ENCODE measurements around the gene MSMO1.

The MSMO1 gene

GRCh38 chr4:165343353-165344191, 16.1 kb downstream of the MSMO1 start:
- TF ChIP-seq POLR2AphosphoS5 (IDR thresholded peaks at IDR 0.05; ENCODE audit: borderline replicate concordance, low read depth, low read length) (no peak; the same call in 1 of the 2 replicates), FOXP2 (optimal IDR thresholded peaks at IDR 0.05; ENCODE audit: control extremely low read depth, extremely low read length, insufficient read depth) (no peak), EZH2 (IDR thresholded peaks at IDR 0.05) (no peak)
- no peaks in the 10 kb centered on the region for H3K9me3 ChIP-seq (ENCODE audit: low read depth, low read length)
- H3K36me3 ChIP-seq (ENCODE audit: insufficient read depth, low read length), result peaks cover 53% of the 10 kb centered on the region
- peak overlapping the region; percentile 52; the same call in 1 of the 2 replicates for H3K27ac ChIP-seq
- no peak overlapping the region for H3K4me3 ChIP-seq
- DNase-seq (ENCODE audit: low read depth, low spot score), result no peak
- H3K9ac ChIP-seq (ENCODE audit: insufficient read length), result no peak overlapping the region

GRCh38 chr4:165345666-165346417, 18.4 kb downstream of the MSMO1 start:
- Histone ChIP-seq H3K4me3 (no peak overlapping the region), H3K36me3 (ENCODE audit: insufficient read depth, low read length) (peaks cover 31% of the 10 kb centered on the region), H3K27ac (peak overlapping the region; percentile 39; the same call in 1 of the 2 replicates), H3K9ac (ENCODE audit: insufficient read length) (no peak overlapping the region), H3K9me3 (ENCODE audit: low read depth, low read length) (no peaks in the 10 kb centered on the region)
- DNase-seq (ENCODE audit: low read depth, low spot score), result no peak
- TF ChIP-seq FOXP2 (optimal IDR thresholded peaks at IDR 0.05; ENCODE audit: control extremely low read depth, extremely low read length, insufficient read depth), result no peak
- no peak for TF ChIP-seq EZH2 (IDR thresholded peaks at IDR 0.05)
- TF ChIP-seq POLR2AphosphoS5 (IDR thresholded peaks at IDR 0.05; ENCODE audit: borderline replicate concordance, low read depth, low read length), result no peak

- no peak for DNase-seq (ENCODE audit: low read depth, low spot score)
- Histone ChIP-seq H3K9ac (ENCODE audit: insufficient read length) (no peak overlapping the region), H3K36me3 (ENCODE audit: insufficient read depth, low read length) (peaks cover 11% of the 10 kb centered on the region), H3K27ac (no peak overlapping the region), H3K4me3 (no peak overlapping the region), H3K9me3 (ENCODE audit: low read depth, low read length) (no peaks in the 10 kb centered on the region)
- no peak for TF ChIP-seq FOXP2 (optimal IDR thresholded peaks at IDR 0.05; ENCODE audit: control extremely low read depth, extremely low read length, insufficient read depth)
- no peak for TF ChIP-seq POLR2AphosphoS5 (IDR thresholded peaks at IDR 0.05; ENCODE audit: borderline replicate concordance, low read depth, low read length)
- no peak for TF ChIP-seq EZH2 (IDR thresholded peaks at IDR 0.05)
Measured at GRCh38 chr4:165347647-165348569, 20.4 kb downstream of the MSMO1 start.

GRCh38 chr4:165351359-165352130, 24.1 kb downstream of the MSMO1 start:
- H3K36me3 ChIP-seq (ENCODE audit: insufficient read depth, low read length), result no peaks in the 10 kb centered on the region
- no peaks in the 10 kb centered on the region for H3K9me3 ChIP-seq (ENCODE audit: low read depth, low read length)
- no peak overlapping the region for H3K4me3 ChIP-seq
- no peak for TF ChIP-seq EZH2 (IDR thresholded peaks at IDR 0.05)
- TF ChIP-seq FOXP2 (optimal IDR thresholded peaks at IDR 0.05; ENCODE audit: control extremely low read depth, extremely low read length, insufficient read depth), result no peak
- no peak for TF ChIP-seq POLR2AphosphoS5 (IDR thresholded peaks at IDR 0.05; ENCODE audit: borderline replicate concordance, low read depth, low read length)
- H3K27ac ChIP-seq, result no peak overlapping the region
- H3K9ac ChIP-seq (ENCODE audit: insufficient read length), result no peak overlapping the region
- no peak for DNase-seq (ENCODE audit: low read depth, low spot score)

- H3K9me3 ChIP-seq (ENCODE audit: low read depth, low read length), result no peaks in the 10 kb centered on the region
- H3K9ac ChIP-seq (ENCODE audit: insufficient read length), result no peak overlapping the region
- no peaks in the 10 kb centered on the region for H3K36me3 ChIP-seq (ENCODE audit: insufficient read depth, low read length)
- no peak overlapping the region for H3K4me3 ChIP-seq
- DNase-seq (ENCODE audit: low read depth, low spot score), result no peak
- no peak overlapping the region for H3K27ac ChIP-seq
- TF ChIP-seq POLR2AphosphoS5 (IDR thresholded peaks at IDR 0.05; ENCODE audit: borderline replicate concordance, low read depth, low read length), result no peak
- TF ChIP-seq EZH2 (IDR thresholded peaks at IDR 0.05), result no peak
- TF ChIP-seq FOXP2 (optimal IDR thresholded peaks at IDR 0.05; ENCODE audit: control extremely low read depth, extremely low read length, insufficient read depth), result no peak
Measured at GRCh38 chr4:165355900-165356300, 28.4 kb downstream of the MSMO1 start.

- Histone ChIP-seq H3K4me3 (no peak overlapping the region), H3K27ac (0 out of 2 replicates have a peak overlapping the region, but pooled peaks have one; percentile 49), H3K9me3 (ENCODE audit: low read depth, low read length) (no peaks in the 10 kb centered on the region), H3K9ac (ENCODE audit: insufficient read length) (no peak overlapping the region), H3K36me3 (ENCODE audit: insufficient read depth, low read length) (no peaks in the 10 kb centered on the region)
- TF ChIP-seq EZH2 (IDR thresholded peaks at IDR 0.05), result no peak
- TF ChIP-seq FOXP2 (optimal IDR thresholded peaks at IDR 0.05; ENCODE audit: control extremely low read depth, extremely low read length, insufficient read depth), result no peak
- no peak for TF ChIP-seq POLR2AphosphoS5 (IDR thresholded peaks at IDR 0.05; ENCODE audit: borderline replicate concordance, low read depth, low read length)
- DNase-seq (ENCODE audit: low read depth, low spot score), result no peak
Measured at GRCh38 chr4:165359506-165359905, 32.0 kb downstream of the MSMO1 start.

- DNase-seq (ENCODE audit: low read depth, low spot score), result no peak
- H3K4me3 ChIP-seq, result no peak overlapping the region
- H3K9ac ChIP-seq (ENCODE audit: insufficient read length), result no peak overlapping the region
- no peaks in the 10 kb centered on the region for H3K9me3 ChIP-seq (ENCODE audit: low read depth, low read length)
- H3K36me3 ChIP-seq (ENCODE audit: insufficient read depth, low read length), result no peaks in the 10 kb centered on the region
- H3K27ac ChIP-seq, result peak overlapping the region; percentile 49; the same call in 1 of the 2 replicates
- TF ChIP-seq FOXP2 (optimal IDR thresholded peaks at IDR 0.05; ENCODE audit: control extremely low read depth, extremely low read length, insufficient read depth) (no peak), POLR2AphosphoS5 (IDR thresholded peaks at IDR 0.05; ENCODE audit: borderline replicate concordance, low read depth, low read length) (no peak), EZH2 (IDR thresholded peaks at IDR 0.05) (no peak)
Measured at GRCh38 chr4:165360041-165360695, 32.7 kb downstream of the MSMO1 start.
